H9 (cell line): Measurements from ENCODE around the gene ZNF775. TPM values are rescaled to one million over a fixed set of nuclear protein-coding genes. Genes with fewer than 3 reads are reported as not detected.

ENCODE experiments used
- DNase-seq: peaks from one replicate; pipeline ENCODE4 v3.0.0-alpha.2; 2017
- H2AFZ ChIP-seq: one replicate; pipeline ENCODE4 v1.6.1; 2013; ENCODE audit warnings: mild to moderate bottlenecking, low read length, control low read depth, moderate library complexity
- H2AK5ac ChIP-seq: 2 replicates; pipeline ENCODE4 v1.6.1; 2013; ENCODE audit warnings: low read length, control low read depth, mixed read lengths; ENCODE audit not compliant: insufficient read length
- H2BK120ac ChIP-seq: one replicate; pipeline ENCODE4 v1.6.1; 2013; ENCODE audit warnings: low read depth, mild to moderate bottlenecking, low read length, control low read depth, inconsistent platforms; ENCODE audit not compliant: poor library complexity, severe bottlenecking
- H2BK12ac ChIP-seq: 2 replicates; pipeline ENCODE4 v1.6.1; 2013; ENCODE audit warnings: low read length, control low read depth, mixed read lengths, low read depth; ENCODE audit not compliant: insufficient read length
- H2BK15ac ChIP-seq: 2 replicates; pipeline ENCODE4 v1.6.1; 2013; ENCODE audit warnings: low read depth, low read length, control low read depth
- H2BK20ac ChIP-seq: one replicate; pipeline ENCODE4 v1.6.1; 2013; ENCODE audit warnings: low read depth, mild to moderate bottlenecking, low read length, control low read depth, inconsistent platforms; ENCODE audit not compliant: poor library complexity, severe bottlenecking
- H2BK5ac ChIP-seq: 2 replicates; pipeline ENCODE4 v1.6.1; 2013; ENCODE audit warnings: low read length, control low read depth, mixed read lengths; ENCODE audit not compliant: insufficient read length
- H3K14ac ChIP-seq: 2 replicates; pipeline ENCODE4 v1.6.1; 2013; ENCODE audit warnings: low read length, control low read depth; ENCODE audit not compliant: insufficient read depth
- H3K18ac ChIP-seq: 2 replicates; pipeline ENCODE4 v1.6.1; 2013; ENCODE audit warnings: low read depth, mild to moderate bottlenecking, mixed read lengths, low read length, control low read depth; ENCODE audit not compliant: insufficient read length
- H3K23ac ChIP-seq: 2 replicates; pipeline ENCODE4 v1.6.1; 2013; ENCODE audit warnings: low read length, control low read depth, mixed read lengths, low read depth; ENCODE audit not compliant: insufficient read length
- H3K23me2 ChIP-seq: 2 replicates; pipeline ENCODE4 v1.6.1; 2013; ENCODE audit warnings: low read depth, mild to moderate bottlenecking, mixed read lengths, low read length, control low read depth; ENCODE audit not compliant: insufficient read length, poor library complexity, severe bottlenecking
- H3K27ac ChIP-seq: 2 replicates; pipeline ENCODE4 v1.5.1; 2013; ENCODE audit warnings: low read length, control low read depth, mixed read lengths, low read depth; ENCODE audit not compliant: insufficient read length
- H3K27me3 ChIP-seq: 2 replicates; pipeline ENCODE4 v1.6.1; 2013; ENCODE audit warnings: low read length, control low read depth, inconsistent platforms; ENCODE audit not compliant: insufficient read depth
- H3K4ac ChIP-seq: 2 replicates; pipeline ENCODE4 v1.6.1; 2013; ENCODE audit warnings: low read depth, mild to moderate bottlenecking, control low read depth, inconsistent platforms, low read length, moderate library complexity
- H3K4me1 ChIP-seq: 2 replicates; pipeline ENCODE4 v1.6.1; 2013; ENCODE audit warnings: low read length, control low read depth, inconsistent platforms; ENCODE audit not compliant: insufficient read depth
- H3K4me2 ChIP-seq: 2 replicates; pipeline ENCODE4 v1.6.1; 2013; ENCODE audit warnings: low read length, control low read depth, mixed read lengths; ENCODE audit not compliant: insufficient read length, insufficient read depth
- H3K56ac ChIP-seq: 2 replicates; pipeline ENCODE4 v1.6.1; 2013; ENCODE audit warnings: low read depth, mild to moderate bottlenecking, mixed read lengths, low read length, control low read depth; ENCODE audit not compliant: insufficient read length
- H3K79me1 ChIP-seq: 2 replicates; pipeline ENCODE4 v1.6.1; 2013; ENCODE audit warnings: low read depth, mild to moderate bottlenecking, moderate library complexity, low read length, control low read depth, inconsistent platforms; ENCODE audit not compliant: insufficient read depth, poor library complexity, severe bottlenecking
- H3K79me2 ChIP-seq: 2 replicates; pipeline ENCODE4 v1.6.1; 2013; ENCODE audit warnings: low read length, control low read depth, inconsistent platforms; ENCODE audit not compliant: insufficient read depth
- H3K9ac ChIP-seq: 2 replicates; pipeline ENCODE4 v1.6.1; 2013; ENCODE audit warnings: low read length, control low read depth, mixed read lengths; ENCODE audit not compliant: insufficient read length; ENCODE audit errors: extremely low read depth
- H3K9me3 ChIP-seq: one replicate; pipeline ENCODE4 v1.6.1; 2013; ENCODE audit warnings: low read depth, low read length, inconsistent platforms; ENCODE audit not compliant: control insufficient read depth
- H3T11ph ChIP-seq: one replicate; pipeline ENCODE4 v1.6.1; 2013; ENCODE audit warnings: mild to moderate bottlenecking, low read length, control low read depth, inconsistent platforms
- H4K20me1 ChIP-seq: one replicate; pipeline ENCODE4 v1.6.1; 2013; ENCODE audit not compliant: control insufficient read depth, insufficient read length, insufficient read depth
- H4K5ac ChIP-seq: 2 replicates; pipeline ENCODE4 v1.6.1; 2013; ENCODE audit warnings: low read depth, mild to moderate bottlenecking, mixed read lengths, low read length, control low read depth; ENCODE audit not compliant: insufficient read length
- H4K8ac ChIP-seq: replicated peaks from 2 replicates; pipeline ENCODE4 v1.6.1; 2013; ENCODE audit warnings: low read length, control low read depth, mixed read lengths, low read depth; ENCODE audit not compliant: insufficient read length
- H4K91ac ChIP-seq: 2 replicates; pipeline ENCODE4 v1.6.1; 2013; ENCODE audit warnings: low read depth, mild to moderate bottlenecking, moderate library complexity, mixed read lengths, low read length, control low read depth; ENCODE audit not compliant: insufficient read length
- H3K27ac Mint-ChIP-seq, 3 experiments: 2 replicates in 2 of 3; 3 replicates in 1 of 3; pipeline ENCODE4 v1.8.0; 2020 to 2021; ENCODE audit warnings: mixed read lengths in 3 of 3, mild to moderate bottlenecking in 1 of 3, moderate library complexity in 1 of 3
- H3K27me3 Mint-ChIP-seq: 2 replicates; pipeline ENCODE4 v1.8.0; 2021; ENCODE audit warnings: low read depth, mild to moderate bottlenecking, moderate library complexity, mixed read lengths
- H3K36me3 Mint-ChIP-seq, 3 experiments: 2 replicates in 2 of 3; 3 replicates in 1 of 3; pipeline ENCODE4 v1.8.0; 2020 to 2021; ENCODE audit warnings: low read depth in 3 of 3, mixed read lengths in 3 of 3; ENCODE audit not compliant: insufficient read depth in 1 of 3
- H3K4me1 Mint-ChIP-seq, 2 experiments: 2 replicates each; pipeline ENCODE4 v1.8.0; 2020; ENCODE audit warnings: mixed read lengths in 2 of 2
- H3K4me3 Mint-ChIP-seq, 2 experiments: 2 replicates in 1 of 2; 3 replicates in 1 of 2; pipeline ENCODE4 v1.8.0; 2020 to 2021; ENCODE audit warnings: mild to moderate bottlenecking in 2 of 2, mixed read lengths in 2 of 2, moderate library complexity in 1 of 2
- H3K9me3 Mint-ChIP-seq, 2 experiments: 2 replicates in 1 of 2; 3 replicates in 1 of 2; pipeline ENCODE4 v1.8.0; 2020; ENCODE audit warnings: mild to moderate bottlenecking in 2 of 2, mixed read lengths in 2 of 2, moderate library complexity in 1 of 2
- CTCF ChIP-seq: fragments of 200-600 bp; sonication (generic); conservative IDR thresholded peaks from 3 replicates; pipeline ENCODE4 v1.8.0; 2021; ENCODE audit warnings: antibody characterized with exemption, mild to moderate bottlenecking
- WGBS: extraction: QIAGEN DNeasy Blood & Tissue Kit; methylation state at CpG from one replicate; pipeline ENCODE4 v1.1.7; 2013; ENCODE audit warnings: missing lambda C conversion rate, low lambda C conversion rate, mixed read lengths; ENCODE audit not compliant: insufficient read length; ENCODE audit errors: extremely low coverage; 5-methylcytosine and 5-hydroxymethylcytosine counted together
- total RNA-seq: library from RNA; stranded (reverse); gene quantifications from 2 replicates; pipeline ENCODE4 v1.2.1, GENCODE V29; 2021

ZNF775 gene
- total RNA-seq, 1 experiment from 2014 or later: 10.5 TPM

- Histone ChIP-seq H4K5ac (no peak overlapping the region), H3K79me2 (no peaks in the 10 kb centered on the region), H3K79me1 (no peaks in the 10 kb centered on the region), H3K9ac (no peak overlapping the region), H2BK15ac (no peak overlapping the region), H3K14ac (no peak overlapping the region), H4K8ac (no peak overlapping the region), H2BK20ac (no peak overlapping the region), H3K9me3 (no peaks in the 10 kb centered on the region), H3K4ac (no peak overlapping the region), H3K56ac (no peak overlapping the region), H3K4me2 (no peak overlapping the region), H3K27me3 (no peaks in the 10 kb centered on the region), H2BK5ac (no peak overlapping the region), H4K20me1 (no peaks in the 10 kb centered on the region), H3K18ac (no peak overlapping the region), H3K27ac (no peak overlapping the region), H3K23me2 (no peaks in the 10 kb centered on the region), H3K4me1 (0 out of 2 replicates have a peak, but pooled peaks cover 3% of the 10 kb centered on the region), H3T11ph (no peak overlapping the region), H2BK120ac (no peak overlapping the region), H2AK5ac (no peak overlapping the region), H4K91ac (no peak overlapping the region), H2BK12ac (no peak overlapping the region), H2AFZ (no peak overlapping the region), H3K23ac (no peak overlapping the region)
- Mint-ChIP-seq H3K27ac (no peak overlapping the region; a peak in 1 of 7 replicates), H3K27me3 (peaks cover 1% of the 10 kb centered on the region; the same call in 1 of the 2 replicates), H3K36me3 (peaks cover 0 to 4% (median 0%) of the 10 kb centered on the region in 3 experiments; a peak in 1 of 7 replicates), H3K4me3 (no peak overlapping the region), H3K4me1 (peaks cover 28 to 39% of the 10 kb centered on the region in 2 experiments), H3K9me3 (peaks cover 4 to 7% of the 10 kb centered on the region in 2 experiments; a peak in 3 of 5 replicates)
- DNase-seq: no peak
- no peak for TF ChIP-seq CTCF
- WGBS: no CpG with 5 or more reads among the region's 4 CpGs
These were observed 20.7 kb upstream of the ZNF775 start for GRCh38 chr7:150358433-150358832.
